ENCODE results near the gene NFIC.
"Not testable (repeated sequence)": the region's sequence is repeated elsewhere in the genome, so short reads cannot be mapped to it uniquely, and the experiment has no call there.

Gene NFIC

DNA sequence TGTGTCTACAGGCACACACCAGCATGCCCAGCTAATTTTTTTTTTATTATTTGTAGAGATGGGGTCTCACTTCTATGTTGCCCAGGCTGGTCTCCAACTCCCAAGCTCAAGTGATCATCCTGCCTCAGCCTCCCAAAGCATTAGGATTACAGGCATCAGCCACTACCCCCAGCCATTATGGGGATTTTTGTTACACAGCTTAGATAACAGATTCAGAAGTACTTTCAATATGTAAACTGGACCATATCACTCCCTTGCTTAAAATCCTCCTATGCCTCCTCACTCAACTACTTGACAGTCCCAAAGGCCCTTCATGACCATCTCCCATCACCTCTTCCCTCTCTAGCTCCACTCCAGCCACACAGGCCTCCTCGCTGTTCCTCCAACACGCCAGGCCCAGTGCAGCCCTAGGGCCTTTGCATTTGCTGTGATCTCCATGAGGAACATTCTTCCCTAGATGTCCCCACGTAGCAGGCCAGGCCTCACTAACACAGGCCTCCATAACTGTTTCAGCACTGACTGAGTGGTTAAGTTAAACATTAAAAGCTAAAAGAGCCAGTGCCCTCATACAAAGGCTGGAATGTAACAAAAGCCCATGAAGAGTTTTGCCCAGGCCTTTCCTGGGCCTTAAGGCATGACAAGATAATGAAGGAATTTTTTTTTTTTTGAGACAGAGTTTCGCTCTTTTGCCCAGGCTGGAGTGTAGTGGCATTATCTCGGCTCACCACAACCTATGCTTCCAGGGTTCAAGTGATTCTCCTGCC lies 131.6 kb downstream of the NFIC start:
- FAIRE-seq, result no peak

DNA sequence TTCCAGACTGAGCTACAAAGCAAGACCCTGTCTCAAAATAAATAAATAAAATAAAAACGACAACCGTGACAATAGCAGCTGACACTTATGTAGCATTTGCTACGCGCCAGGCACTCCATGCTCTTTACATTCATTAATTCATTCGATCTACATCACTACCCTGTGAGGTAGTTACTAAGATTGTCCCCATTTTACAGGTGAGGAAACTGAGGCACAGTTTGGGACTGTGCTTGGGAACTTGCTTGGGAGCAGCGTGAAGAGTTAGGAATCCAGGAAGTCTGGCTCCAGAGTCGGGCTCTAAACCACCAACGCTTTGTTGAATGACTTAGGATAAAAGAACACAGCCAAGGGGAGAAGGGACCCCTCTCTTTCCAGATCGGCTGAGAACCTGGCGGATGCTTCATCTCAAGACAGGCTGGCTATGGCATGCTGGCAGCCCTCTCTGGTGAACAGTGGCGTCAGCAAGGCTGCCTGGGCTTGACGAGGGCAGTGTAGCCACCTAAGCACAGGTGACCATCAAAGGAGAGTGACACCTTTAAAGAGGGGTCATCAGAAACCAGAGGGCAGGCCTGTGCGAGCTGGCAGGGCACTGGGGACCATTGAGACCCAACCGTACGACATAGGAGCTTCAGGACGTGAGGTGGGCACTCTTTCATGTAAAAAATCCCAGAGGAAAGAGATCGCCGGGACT lies 133.5 kb downstream of the NFIC start:
- no peak for FAIRE-seq

DNA sequence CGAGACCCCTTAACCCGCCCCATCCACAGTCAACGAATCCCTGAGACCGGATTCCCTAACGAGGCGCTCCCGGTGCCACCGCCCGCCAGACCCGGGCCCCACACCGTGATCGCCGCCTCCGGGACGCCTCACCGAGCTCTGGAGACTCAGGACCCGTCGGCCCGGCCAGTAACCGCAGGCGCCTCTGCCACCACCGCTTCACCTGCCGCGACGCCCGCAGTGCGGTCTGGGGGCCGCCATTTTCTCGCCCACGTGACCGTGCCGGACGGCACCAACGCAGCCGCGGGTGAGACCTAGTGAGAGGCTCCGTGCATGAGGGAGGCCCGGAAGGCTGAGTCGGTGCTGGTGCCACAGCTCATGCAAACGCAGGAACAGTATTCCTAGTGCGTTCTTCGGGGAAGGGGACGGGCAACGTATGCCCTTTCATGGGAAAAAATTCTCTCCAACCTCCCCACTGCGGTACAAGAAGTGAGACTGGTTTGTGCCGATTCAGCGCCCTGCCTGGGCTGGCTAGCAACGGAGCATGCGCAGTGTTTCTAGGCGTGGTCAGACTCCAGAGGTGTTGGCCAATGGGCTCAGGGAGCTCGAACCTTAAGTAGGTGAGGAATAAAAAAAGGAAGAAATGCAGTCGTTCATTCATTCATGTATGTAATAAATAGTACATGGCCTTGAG lies 134.2 kb downstream of the NFIC start, which contains the start of gene DOHH:
TSS of gene DOHH (minus strand) at position 246 of the 673 bp plus-strand sequence. CDS start 3,860 bp downstream, outside the sequence.
- peak; percentile 96 for FAIRE-seq

DNA sequence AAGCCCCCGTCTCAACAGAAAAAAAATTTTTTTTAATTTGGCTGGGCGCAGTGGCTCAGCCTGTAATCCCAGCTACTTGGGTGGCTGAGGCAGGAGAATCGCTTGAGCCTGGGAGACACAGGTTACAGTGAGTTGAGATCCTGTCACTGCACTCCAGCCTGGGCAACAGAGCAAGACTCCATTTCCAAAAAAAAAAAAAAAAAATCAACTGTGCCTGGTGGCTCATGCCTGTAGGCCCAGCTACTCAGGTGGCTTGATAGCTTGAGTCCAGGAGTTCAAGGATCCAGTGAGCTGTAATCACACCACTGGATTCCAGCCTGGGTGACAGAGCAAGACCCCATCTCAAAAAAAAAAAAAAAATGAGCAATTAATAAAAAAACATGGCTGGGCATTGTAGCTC lies 135.4 kb downstream of the NFIC start:
- no peak for FAIRE-seq

DNA sequence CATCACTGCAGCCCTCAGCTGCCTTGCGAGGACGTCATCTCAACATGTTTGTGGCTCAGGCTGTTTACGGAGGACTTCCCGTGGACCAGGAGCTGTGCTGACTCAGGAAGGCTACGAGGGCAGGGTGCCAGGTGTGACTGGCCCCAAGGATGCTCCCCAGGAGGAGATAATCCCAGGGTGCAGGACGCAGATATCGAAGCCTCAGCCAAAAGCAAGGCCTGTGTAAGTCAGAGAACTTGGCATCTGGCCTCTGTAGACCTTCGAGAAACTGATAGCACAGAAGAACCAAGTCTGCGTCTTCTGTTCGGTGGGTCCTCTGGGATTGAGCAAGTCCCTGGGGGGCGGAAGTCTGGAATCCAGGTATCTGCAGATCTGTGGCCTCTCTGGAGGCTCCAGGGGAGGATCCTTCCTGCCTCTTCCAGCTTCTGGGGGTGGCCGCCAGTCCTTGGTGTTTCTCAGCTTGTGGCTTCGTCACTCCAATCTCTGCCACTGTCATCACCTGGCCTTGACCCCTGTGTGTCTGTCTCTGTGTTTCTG lies 136.7 kb downstream of the NFIC start:
- FAIRE-seq, result no peak

DNA sequence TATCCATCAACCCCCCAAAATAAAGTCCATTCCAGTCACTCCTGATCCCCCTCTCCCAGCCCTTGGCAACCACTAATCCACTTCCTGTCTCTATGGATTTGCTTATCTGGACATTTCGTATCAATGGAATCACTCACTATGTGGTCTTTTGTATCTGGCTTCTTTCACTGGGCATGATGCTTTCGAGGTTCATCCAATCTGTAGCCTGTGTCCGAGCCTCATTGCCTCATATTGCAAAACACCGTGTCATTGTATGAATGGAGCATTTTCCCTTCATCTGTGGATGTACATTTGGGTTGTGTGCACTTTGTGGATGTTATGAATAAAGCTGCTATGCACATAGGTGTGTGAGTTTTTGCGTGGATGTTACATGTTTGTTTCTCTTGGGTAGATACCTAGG lies 138.4 kb downstream of the NFIC start:
- FAIRE-seq, result no peak

DNA sequence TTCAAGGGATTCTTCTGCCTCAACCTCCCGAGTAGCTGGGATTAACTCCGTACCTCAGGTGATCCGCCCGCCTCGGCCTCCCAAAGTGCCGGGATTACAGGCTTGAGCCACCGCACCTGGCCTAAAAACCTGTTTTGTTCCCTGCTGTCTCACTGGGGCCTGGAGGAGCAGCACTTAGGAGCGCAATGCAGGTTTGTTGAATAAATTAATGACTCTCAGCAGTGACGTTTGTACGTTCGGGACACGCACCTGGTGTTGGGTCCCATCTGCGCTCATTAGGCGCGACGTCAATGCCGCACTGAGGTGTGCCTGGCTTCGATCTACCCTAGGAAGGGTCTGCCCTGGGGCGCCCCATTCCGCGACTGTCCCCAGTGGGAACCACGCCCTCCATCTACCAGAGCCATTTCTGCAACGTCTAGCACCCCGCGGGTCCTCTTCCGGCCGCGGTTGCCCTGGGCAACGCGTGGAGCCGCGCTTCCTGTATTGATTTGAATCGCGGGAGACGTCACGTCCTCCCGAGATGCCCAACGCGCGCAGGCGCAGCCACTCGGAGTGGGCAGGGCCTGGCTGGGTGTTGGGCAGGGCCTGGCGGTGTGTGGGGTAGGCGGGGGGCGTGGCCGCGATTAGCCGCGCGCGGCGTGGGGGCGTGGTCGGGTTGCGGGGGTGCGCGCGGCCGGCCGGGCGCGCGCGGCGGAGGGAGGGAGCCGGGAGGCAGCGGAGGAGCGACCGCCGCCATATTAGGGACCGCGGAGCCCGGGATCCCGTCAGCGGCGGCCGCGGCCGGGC lies 139.4 kb downstream of the NFIC start, which contains the start of gene FZR1:
TSS of gene FZR1 (plus strand) at position 714 of the 786 bp plus-strand sequence. CDS start 16,679 bp downstream, outside the sequence.
- peak; percentile 82 for FAIRE-seq

DNA sequence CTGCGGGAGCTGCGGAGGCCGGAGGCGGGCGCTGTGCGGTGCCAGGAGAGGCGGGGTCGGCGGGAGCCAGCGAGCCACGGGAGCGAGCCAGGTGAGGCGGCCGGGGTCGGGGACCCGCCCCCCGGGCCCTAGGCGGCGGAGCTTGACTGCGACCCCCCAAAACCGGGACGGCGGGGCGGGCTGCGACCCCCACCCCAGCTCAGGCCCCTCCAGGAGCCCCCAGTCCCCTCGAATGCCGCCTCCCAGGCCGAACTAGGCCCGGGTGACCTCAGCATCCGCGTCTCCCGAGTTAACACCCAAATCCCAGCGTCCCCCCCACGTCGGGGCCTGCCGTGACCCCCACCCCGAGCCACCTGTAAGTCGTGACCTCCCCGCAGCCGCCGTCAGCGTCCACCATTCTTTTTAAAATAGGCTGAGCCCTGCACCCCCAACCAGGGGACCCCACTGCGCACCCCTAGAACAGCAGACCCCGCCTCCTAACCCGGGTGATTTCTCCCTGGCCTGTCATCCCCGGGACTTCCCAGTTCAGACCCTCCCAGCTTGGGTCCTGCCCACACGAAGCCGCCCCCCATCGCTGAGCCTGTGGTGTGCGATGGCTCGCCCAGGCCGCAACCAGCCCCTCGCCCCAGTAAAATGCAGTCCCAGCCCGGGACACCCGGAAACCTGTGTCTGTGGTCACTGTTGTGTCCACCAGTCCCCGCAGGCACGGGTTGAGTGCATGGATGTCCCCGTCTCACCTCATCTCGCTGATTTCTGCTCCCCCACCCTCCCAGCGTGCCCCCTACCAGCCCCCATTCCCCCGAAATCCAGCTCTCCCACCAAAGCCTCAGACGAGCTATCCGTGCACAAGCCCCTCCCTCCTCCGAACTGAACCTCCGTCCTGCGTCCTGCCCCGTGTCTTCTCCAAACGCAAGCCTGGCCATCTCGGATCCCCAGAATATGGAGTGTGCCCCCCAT lies 140.3 kb downstream of the NFIC start:
- no peak for FAIRE-seq

DNA sequence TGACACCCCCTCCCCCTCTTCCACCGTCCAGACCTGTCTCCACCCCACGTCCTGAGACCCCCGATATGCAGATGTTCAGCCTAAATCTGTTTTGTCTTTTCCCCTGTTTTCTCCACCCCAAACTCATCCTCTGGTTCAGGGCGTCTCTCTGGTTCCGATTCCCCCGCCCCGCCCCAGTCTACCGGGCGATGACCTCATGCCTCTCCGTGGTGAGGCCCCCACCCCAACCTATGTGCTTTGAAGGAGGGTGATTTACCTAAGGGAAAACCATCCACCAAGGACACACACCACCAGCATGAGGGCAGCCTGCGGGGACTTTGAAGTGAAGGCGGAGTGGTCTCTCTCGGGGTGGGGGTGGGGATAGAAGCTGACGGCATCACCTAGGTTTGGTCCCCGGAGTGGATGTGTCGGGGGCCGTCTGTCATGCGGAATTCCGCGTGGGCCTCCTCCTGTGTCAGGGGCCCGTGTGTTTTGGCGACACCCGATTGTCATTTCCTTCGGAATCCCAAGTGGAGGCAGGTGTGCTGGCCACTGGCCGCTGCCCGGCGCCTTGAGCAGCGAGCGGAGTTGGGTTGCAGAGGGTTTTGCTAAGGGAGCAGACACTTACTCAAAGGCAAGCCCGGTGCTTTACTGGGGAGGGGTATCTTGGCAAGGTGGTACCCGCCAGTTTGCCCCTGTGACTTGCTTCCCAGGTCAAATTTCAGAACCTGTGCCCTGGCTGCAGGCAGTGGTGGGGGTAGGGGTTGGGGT lies 141.2 kb downstream of the NFIC start:
- no peak for FAIRE-seq

DNA sequence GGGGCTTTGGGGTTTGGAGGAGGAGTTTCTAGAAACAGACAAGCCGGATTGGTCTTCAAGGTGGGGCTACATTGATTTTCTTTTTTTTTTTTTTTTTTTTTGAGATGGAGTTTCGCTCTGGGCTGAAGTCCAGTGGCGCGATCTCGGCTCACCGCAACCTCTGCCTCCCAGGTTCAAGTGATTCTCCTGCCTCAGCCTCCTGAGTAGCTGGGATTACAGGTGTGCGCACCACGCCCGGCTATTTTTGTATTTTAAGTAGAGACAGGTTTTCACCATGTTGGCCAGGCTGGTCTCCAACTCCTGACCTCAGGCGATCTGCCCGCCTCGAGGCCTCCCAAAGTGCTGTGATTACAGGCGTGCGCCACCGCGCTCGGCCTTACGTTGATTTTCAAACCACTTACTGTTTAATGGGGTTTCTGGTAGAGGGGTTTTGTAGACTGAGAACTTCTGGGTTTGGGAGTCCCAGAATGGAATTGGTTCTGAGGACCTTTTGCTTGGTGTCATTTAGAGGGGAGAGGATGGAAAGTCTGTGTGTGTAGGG lies 141.8 kb downstream of the NFIC start:
- FAIRE-seq, result not testable (repeated sequence)

DNA sequence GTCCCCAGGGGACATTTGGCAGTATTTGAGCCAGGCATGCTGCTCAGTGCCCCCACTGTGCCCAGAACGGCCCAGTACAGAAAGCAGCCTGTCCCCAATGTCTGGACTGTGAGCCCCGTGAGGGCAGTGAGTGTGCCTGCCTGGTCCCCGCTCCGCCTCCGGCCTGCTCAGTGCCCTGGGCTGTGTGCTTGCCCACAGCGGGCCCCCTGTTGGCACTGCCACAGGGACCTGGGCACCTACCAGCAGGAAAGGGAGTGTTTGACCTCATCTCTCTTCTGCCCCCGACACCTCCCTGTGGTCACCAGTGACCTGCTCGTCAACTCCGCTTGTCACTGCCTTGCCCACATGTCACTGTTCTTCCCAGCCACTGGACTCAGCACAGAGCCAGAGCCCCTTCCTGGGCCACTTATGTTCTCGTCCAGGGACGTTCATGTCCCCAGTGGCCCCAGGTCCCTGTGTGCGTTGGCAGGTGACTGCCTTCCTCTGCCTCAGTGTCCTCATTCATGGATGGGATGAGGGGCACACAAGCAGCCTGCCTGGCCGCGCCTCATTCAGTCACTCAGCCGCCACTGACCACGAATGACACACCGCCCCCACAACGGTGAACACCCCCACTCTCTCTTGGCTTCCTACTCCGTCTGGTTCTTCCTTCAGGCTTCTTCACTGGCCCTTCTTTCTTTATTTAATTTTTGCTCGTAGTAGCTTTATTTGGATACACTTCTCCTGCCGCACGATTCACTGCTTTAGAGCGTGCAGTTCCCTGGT lies 142.6 kb downstream of the NFIC start:
- FAIRE-seq, result no peak

DNA sequence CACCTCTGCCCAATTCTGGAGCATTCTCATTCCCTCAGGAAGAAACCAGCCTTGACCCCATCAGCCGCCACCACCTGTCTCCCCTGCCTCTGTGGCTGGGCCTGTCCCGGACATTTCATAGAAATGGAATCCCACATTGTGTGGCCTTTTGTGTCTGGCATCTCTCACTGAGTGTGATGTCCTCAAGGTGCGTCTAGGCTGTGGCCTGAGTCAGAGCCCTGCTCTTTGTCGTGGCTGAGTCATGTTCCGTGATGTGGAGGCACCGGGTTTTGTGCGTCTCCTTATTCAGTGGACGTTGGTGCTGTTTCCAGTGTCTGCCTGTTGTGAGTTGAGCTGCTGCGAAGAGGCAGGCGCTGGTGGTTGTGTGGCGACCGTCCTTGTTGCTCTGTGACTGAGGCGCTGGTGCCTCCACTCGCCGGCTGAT lies 143.2 kb downstream of the NFIC start:
- FAIRE-seq, result no peak

DNA sequence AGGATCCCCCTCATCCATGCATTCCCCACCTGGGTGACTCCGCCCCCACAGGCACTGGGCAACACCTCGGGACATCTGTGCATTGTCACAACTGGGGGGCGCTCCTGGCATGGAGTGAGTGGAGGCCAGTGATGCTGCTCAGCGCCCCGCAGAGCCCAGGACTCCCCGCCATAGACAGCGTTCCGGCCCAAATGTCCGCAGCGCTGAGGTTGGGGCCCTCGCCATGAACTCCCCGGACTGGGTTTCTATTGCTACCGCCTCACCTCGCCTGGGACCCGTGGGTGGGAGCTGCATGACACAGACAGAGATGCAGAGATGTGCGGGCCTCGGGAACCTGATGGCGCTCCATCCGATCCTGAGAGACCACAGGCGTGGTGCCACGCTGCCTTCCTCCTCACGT lies 144.3 kb downstream of the NFIC start:
- no peak for FAIRE-seq

DNA sequence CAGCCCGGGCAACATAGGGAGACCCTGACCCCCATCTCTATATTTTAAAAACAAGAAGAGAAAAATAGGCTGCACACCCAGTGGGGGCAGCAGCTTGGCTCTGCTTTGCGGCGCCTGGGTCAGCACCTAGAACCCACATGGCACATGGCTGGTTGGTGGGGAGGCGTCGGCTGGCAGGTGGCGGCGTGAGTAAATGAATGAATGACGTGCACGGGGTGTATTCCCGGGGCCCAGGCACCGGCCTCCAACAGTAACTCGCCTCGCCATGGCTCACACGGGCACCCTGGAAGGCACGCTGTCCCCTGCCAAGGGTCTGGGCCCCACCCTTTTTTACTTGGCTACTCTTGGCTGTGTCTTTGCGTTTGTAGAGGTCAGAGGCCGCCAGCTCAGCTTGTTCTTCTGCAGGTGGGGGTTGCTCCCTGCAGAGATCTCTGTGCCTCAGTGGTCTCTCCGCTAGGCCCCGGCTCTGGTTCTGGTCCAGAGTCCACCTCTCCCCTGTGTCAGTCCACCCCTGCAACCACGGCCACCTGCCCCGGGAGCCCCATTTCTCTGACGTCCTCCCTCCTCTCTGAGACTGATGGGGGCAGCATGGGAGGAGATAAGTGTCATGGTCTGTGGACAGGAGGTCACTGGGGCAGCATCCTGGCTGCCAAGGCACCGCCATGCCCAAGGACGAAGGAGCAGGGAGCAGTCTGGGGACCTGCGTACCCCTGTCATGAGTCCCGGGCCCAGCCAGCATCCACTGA lies 145.3 kb downstream of the NFIC start:
- FAIRE-seq, result no peak

DNA sequence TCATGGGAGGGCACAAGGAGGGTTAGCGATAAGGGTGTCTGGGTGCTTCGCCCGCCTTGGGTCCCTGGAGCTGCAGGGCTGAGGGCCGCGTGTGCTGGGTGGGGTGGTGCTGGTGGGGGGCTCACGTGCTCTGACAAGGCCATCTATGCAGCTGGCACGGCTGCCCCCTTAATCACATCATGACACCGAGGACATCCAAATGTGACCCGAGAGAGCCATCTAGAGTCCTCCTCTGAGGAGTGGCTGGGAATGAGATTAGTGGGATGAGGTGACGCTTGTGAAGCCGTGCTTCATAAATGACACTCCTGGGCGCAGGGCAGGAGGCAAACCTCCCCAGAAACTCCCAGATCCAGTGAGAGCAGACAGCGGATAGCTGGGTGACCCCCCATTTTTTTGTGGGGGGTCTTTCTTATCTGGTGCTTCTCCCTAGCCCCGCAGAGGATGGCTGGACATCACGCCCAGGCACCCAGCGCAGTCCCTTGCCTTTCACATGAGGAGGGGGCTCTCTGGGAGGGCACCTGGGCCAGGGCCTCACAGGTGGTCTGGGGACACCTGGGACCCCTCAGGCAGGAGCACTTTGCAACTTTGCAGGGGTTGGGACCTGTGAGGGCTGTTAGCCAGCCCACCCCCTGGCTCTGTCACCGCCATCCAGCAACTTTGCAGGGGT lies 146.3 kb downstream of the NFIC start:
- FAIRE-seq, result no peak

DNA sequence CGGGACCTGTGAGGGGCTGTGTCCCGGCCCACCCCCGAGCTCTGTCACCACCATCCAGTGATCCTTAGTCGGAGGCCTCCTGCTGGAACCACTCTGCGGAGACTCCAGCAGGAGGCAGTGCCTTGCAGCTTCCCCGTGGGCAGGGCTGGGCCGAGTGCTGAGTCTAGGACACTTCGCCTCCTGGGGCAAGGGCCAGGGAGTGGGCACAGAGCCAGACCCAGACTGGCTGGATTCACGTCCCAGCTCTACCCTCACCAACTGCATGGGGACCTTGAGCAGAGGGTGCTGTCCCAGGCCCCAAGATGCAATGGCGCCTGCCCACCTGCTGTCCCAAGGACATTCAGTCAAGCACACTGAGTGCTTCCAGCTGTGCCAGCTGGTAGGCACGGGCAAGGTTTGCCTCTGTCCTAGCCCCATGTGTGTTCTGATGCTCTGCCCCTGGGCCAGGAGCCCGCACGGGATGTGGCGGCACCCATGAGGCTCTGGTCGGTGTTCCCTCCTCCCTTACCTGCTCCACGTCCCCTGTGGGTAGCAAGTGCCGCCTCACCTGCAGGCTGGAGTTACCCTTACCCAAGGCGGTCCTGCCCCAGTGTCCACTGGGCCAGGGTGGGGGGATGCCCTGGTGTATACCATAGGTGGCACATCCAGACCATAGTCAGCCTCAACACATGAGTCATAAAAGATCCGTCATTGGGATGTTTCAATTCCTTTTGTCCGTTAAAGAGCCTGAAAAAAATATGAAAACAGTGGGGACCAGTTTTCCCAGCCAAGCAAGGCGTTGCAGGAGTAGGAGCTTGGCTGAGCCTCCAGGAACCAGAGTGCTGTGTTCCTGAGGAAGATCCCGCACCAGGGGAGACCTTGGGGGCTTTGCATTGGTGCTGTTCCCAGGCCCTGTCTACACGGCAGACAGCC lies 147.1 kb downstream of the NFIC start:
- no peak for FAIRE-seq

DNA sequence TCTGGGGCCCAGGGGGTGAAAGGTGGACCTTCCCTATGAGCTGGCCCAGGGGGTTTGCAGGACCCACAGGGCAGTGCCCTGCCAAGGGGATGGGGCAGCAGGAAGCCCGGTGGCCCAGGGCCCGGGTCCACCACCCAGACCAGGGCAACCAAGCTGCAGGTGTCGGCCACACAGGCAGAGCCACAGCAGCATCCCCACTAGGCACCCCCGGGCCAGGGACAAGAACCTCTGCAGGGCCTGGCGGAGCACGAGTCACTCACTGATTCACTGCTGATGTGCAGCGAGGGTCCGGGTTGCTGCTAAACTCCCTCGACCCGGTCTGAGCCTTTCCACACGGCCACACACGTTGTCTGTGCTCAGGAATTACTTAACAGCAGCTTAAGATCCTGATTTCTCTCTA lies 148.5 kb downstream of the NFIC start:
- no peak for FAIRE-seq
